HK-2 (cell line): ENCODE data around the gene ANK3.
"Not testable (repeated sequence)": the region's sequence is repeated elsewhere in the genome, so short reads cannot be mapped to it uniquely, and the experiment has no call there.

Experiments
- DNase-seq: peaks from one replicate; pipeline ENCODE4 v3.0.0-alpha.2; 2018; ENCODE audit not compliant: unreplicated experiment

The ANK3 gene

GRCh38 chr10:60305380-60305892, 84.2 kb downstream of the ANK3 start:
- no peak for DNase-seq

- no peak for DNase-seq
Measured at GRCh38 chr10:60304829-60305379, 84.8 kb downstream of the ANK3 start.

DNA sequence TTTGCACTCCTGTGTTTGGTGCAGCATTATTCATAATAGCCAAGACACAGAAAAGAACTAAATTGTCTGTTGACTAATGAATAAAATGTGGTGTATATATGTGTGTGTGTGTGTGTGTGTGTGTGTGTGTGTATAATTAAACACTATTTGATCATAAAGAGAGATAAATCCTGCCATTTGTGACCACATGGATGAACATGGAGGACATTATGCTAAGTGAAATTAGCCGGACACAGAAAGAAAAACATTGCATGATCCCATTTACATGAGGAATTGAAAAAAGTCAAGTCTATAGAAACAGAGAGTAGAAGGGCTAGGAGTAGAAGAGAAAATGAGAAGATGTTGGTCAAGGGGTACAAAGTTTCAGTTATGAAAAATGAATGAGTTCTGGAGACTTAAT, 85.9 kb downstream of the ANK3 start:
- no peak for DNase-seq

GRCh38 chr10:60299961-60300883, 89.5 kb downstream of the ANK3 start:
- DNase-seq: no peak

GRCh38 chr10:60299390-60299778, 90.3 kb downstream of the ANK3 start:
- no peak for DNase-seq

DNA sequence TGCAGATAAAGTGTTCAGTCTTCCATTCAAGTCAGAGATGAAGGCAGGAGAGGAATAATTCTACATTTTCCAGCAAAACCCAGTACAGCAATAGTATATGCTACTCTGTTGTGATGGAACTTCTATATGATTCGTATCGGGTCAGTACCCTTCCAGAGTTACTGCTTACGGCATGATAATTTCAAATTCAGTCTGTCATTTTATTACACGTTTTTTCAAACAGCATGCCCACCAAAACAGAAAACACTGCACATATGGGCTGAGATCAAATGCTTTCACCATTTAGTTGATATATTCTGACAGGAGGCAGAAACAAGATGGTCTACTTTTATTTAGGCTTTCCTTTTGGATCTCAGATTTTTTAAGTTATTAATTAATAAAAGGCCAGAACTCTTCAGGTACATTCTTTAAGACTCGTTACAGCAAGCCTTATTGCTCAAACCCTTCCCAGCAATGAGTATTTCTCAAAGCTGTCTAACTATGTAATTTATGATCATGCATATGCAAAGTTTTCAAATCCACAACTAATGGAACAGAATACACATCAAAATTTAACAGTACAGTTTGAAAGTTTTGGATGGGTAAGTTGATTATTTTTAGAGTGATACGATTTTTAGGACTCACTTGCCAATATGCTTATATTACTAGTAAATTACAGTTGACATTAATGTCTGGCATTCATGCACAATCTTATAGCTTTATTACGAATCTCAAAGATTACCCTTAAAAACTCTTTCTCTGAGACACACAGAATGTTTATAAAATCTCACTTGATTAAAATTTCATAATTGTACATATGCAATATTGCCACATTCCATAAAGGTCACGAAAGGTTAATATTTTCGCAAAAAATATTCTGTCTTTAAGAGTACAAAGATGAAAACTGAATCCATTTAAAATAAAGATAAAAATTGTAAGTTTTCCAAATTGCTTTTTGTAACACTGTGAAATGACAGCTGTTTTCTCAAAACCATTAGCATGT, 91.0 kb downstream of the ANK3 start:
- no peak for DNase-seq

DNA sequence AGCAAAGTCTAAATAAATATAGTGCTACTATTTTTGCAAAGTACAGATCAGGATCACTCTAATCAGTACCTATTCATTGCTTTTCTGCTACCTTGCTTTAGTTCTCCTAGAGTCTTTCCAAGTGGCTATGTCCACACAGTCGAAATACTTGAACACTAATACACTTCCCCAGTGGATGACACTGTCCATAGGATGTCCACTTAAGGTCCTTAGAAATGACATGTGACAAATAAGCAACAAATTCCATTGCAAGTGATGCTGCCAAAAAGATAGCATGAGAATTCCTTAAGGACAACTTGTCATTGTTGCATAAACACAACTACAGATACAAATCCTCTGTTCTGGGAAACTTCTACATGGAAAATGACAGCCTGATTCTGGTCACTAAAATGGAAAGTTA, 93.6 kb downstream of the ANK3 start:
- no peak for DNase-seq

- no peak for DNase-seq
Measured at GRCh38 chr10:60295028-60295937, 94.4 kb downstream of the ANK3 start.

GRCh38 chr10:60293581-60294175, 96.0 kb downstream of the ANK3 start:
- no peak for DNase-seq

- DNase-seq: no peak
Measured at GRCh38 chr10:60292998-60293397, 96.7 kb downstream of the ANK3 start.

GRCh38 chr10:60292536-60292935, 97.1 kb downstream of the ANK3 start:
- DNase-seq: not testable (repeated sequence)

GRCh38 chr10:60291344-60291930, 98.2 kb downstream of the ANK3 start:
- DNase-seq: no peak

DNA sequence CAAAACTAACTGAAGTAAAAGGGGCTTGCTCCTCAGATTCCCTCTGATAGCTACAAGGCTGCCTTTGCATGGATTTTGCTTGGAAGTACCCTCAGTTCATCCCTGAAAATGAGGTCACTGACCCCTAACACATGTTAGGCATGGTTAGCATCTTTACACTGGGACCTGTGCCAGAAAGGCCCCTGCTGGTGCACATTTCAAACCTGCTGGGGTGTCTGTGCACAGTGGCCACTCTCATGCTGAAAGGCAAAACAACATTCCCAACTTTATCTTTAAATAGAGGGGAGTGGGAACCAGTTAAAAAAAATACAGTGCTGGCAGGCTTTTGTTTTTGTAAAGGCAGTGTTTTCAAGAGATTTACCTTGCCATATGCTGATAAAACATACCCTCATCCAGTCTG, 99.1 kb downstream of the ANK3 start:
- no peak for DNase-seq

GRCh38 chr10:60289800-60290199, 99.9 kb downstream of the ANK3 start:
- DNase-seq: no peak

DNA sequence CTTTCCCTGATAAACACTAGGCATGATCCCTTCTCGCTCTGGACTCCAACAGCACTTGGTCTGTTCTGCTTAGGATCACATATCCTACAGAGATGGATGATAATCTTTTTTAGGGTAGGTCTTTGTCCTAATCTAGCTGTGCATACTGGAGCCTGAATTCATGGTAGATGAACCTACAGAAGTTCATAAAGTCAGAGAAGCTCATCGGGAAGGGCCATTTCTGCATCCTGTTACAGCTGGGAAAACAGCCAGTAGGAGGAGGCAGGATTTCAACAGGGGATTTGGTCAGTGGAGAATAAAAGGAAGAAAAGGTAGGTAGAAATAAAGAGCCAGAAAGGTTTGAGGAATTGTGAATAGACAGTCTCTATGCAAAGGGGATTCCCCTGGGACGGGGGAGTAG, 101.4 kb downstream of the ANK3 start:
- DNase-seq: no peak

GRCh38 chr10:60286559-60286958, 103.1 kb downstream of the ANK3 start:
- DNase-seq: no peak

DNA sequence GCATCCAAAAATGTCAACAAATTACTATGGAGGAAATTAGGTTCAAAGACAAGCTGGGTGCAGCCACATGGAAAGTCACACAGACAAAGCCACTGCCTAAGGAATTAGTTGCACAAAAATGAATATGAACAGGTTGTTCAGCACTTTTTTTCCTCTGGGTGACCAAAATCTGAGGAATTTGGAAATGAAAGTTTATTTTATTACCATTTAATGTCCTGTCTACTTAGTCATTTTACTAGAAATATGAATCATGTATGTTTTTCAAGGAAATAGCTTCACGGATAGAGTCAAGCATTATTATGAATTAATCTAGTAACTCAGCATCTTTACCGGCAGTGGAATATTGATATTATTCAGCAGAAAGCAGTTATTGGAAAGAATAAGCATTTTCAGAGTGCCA, 106.3 kb downstream of the ANK3 start:
- DNase-seq: no peak

- no peak for DNase-seq
Measured at GRCh38 chr10:60282771-60283353, 106.8 kb downstream of the ANK3 start.

DNA sequence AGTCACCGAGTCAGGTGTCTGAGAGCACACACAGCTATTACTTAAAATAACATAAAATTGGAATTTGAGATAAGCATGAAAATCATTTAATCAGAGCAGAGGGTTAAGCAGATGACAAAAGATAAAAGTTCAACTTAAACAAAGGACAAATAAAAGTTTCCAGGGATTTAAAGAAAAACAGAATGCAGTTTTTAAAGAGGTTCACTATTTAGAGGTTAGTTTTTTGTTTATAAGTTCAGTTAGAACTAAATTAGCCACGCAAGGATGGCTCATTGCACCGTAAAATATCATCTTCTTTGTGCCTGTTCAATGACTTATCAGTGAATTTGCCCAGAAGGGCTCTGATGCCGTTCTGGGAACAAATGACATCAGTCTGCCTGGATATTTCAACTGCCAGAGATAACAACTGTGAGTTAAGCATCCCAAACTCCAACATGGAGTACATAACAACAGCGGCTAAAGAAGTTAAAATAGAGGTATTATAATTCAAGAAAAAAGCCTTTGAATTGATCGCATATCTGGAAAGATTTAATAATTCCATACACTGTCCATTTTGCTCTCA, 107.8 kb downstream of the ANK3 start:
- no peak for DNase-seq
